ENCODE data around the gene ZXDB. TPM values are rescaled to one million over a fixed set of nuclear protein-coding genes. Genes with fewer than 3 reads are reported as not detected.
"Not testable (repeated sequence)": the region's sequence is repeated elsewhere in the genome, so short reads cannot be mapped to it uniquely, and the experiment has no call there.

ZXDB gene
- total RNA-seq, 1 donor from 2014 or later: 7.1 TPM

DNA sequence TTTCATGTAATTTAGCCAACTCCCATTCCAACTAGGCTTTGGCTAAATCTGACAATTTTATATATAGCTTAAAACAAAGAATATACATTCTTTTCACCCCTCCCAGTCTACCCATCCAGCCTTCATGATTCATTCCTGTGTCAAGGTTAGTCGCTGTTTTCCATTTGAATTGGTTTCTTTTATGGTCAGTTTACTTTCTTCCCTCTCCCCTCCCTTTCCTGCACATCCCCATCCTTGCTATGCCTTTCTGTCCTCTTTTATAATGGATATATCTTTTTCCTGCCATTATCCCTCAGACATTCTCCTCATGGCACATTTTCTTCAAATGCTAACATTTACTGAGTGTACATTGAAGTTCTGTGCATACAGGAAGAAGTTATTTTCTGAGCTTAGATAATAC lies 4.7 kb downstream of the ZXDB start:
- Mint-ChIP-seq H3K27me3 (no peaks in the 10 kb centered on the region), H3K36me3 (peaks cover 8% of the 10 kb centered on the region), H3K9me3 (peaks cover 6% of the 10 kb centered on the region), H3K4me1 (ENCODE audit: unreplicated experiment) (peaks cover 3% of the 10 kb centered on the region), H3K4me3 (peak overlapping the region; percentile 66), H3K27ac (no peak overlapping the region)
- DNase-seq (ENCODE audit: extremely low spot score, unreplicated experiment): no peak
- TF ChIP-seq, protein P1, sequence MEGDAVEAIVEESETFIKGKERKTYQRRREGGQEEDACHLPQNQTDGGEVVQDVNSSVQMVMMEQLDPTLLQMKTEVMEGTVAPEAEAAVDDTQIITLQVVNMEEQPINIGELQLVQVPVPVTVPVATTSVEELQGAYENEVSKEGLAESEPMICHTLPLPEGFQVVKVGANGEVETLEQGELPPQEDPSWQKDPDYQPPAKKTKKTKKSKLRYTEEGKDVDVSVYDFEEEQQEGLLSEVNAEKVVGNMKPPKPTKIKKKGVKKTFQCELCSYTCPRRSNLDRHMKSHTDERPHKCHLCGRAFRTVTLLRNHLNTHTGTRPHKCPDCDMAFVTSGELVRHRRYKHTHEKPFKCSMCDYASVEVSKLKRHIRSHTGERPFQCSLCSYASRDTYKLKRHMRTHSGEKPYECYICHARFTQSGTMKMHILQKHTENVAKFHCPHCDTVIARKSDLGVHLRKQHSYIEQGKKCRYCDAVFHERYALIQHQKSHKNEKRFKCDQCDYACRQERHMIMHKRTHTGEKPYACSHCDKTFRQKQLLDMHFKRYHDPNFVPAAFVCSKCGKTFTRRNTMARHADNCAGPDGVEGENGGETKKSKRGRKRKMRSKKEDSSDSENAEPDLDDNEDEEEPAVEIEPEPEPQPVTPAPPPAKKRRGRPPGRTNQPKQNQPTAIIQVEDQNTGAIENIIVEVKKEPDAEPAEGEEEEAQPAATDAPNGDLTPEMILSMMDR (conservative IDR thresholded peaks at IDR 0.05): no peak

DNA sequence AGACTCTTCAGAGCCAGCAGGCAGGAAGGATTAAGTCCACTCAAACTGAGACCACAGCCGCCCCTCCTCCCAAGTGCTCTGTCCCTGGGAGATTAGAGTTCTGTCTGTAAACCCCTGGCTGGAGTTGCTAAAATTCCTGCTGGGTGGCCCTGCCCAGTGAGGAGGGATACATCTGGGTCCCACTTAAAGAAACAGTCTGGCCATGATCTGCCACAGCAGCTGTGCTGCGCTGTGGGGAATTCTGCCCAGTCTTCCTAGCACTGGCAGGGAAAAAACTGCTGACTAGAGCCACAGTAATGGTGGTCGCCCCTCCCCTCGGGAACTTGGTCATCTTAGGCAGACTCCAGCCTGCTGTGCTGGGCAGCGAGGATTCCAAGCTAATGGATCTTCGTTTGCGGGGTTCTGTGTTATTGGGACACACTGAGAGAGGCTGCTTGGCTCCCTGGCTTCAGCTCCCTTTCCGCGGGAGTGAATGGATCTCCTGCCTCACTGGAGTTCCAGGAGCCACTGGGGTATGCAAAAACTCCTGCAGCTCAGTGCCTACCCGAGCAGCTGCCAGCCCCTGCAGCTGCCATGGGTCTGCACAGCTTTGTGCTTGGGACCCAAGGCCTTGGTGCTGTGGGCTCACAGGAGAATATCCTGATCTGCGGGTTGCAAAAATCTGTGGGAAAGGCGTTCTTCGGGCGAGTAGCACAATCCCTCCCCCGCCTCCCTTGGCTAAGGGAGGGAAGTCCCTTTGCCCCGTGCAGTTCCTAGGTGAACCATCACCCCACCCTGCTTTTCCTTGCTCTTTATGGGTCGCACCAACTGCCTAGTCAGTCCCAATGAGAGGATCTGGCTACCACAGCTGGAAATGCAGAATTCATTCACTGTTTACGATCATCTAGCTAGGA lies 15.7 kb downstream of the ZXDB start:
- Mint-ChIP-seq H3K27me3 (no peaks in the 10 kb centered on the region), H3K27ac (no peak overlapping the region), H3K4me1 (ENCODE audit: unreplicated experiment) (no peaks in the 10 kb centered on the region), H3K4me3 (no peak overlapping the region), H3K9me3 (peaks cover 4% of the 10 kb centered on the region), H3K36me3 (no peaks in the 10 kb centered on the region)
- no peak for DNase-seq (ENCODE audit: extremely low spot score, unreplicated experiment)
- TF ChIP-seq, protein P1 (conservative IDR thresholded peaks at IDR 0.05): no peak

DNA sequence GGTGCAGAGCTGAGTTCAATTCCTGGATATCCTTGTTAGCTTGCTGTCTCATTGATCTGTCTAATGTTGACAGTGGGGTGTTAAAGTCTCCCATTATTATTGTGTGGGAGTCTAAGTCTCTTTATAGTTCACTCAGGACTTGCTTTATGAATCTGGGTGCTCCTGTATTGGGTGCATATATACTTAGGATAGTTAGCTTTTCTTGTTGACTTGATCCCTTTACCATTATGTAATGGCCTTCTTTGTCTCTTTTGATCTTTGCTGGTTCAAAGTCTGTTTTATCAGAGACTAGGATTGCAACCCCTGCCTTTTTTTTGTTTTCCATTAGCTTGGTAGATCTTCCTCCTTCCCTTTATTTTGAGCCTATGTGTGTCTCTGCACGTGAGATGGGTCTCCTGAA lies 21.5 kb downstream of the ZXDB start:
- H3K9me3 Mint-ChIP-seq; H3K4me3 Mint-ChIP-seq; H3K36me3 Mint-ChIP-seq; H3K27ac Mint-ChIP-seq; DNase-seq (ENCODE audit: extremely low spot score, unreplicated experiment); H3K27me3 Mint-ChIP-seq; H3K4me1 Mint-ChIP-seq (ENCODE audit: unreplicated experiment): not testable (repeated sequence)

DNA sequence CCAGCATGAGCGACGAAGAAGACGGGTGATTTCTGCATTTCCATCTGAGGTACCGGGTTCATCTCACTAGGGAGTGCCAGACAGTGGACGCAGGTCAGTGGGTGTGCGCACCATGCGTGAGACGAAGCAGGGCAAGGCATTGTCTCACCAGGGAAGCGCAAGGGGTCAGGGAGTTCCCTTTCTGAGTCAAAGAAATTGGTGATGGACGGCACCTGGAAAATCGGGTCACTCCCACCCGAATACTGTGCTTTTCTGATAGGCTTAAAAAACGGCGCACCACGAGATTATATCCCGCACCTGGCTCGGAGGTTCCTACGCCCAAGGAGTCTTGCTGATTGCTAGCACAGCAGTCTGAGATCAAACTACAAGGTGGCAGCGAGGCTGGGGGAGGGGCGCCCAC lies 37.6 kb downstream of the ZXDB start:
- H3K36me3 Mint-ChIP-seq; H3K4me1 Mint-ChIP-seq (ENCODE audit: unreplicated experiment); H3K27ac Mint-ChIP-seq; H3K27me3 Mint-ChIP-seq; DNase-seq (ENCODE audit: extremely low spot score, unreplicated experiment); H3K4me3 Mint-ChIP-seq: not testable (repeated sequence)
- H3K9me3 Mint-ChIP-seq: peaks cover 12% of the 10 kb centered on the region

DNA sequence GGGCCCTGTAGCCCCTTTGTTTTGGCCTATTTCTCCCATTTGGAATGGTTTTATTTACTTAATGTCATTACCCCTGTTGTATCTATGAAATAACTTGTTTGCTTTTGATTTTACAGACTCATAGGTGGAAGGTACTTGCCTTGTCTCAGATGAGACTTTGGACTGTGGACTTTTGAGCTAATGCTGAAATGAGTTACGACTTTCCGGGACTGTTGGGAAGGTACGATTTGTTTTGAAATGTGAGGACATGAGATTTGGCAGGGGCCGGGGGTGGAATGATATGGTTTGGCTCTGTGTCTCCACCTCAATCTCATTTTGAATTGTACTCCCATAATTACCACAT lies 48.8 kb downstream of the ZXDB start:
- no peaks in the 10 kb centered on the region for H3K36me3 Mint-ChIP-seq
- H3K27me3 Mint-ChIP-seq: no peaks in the 10 kb centered on the region
- TF ChIP-seq, protein P1 (conservative IDR thresholded peaks at IDR 0.05): no peak
- no peak for DNase-seq (ENCODE audit: extremely low spot score, unreplicated experiment)
- H3K27ac Mint-ChIP-seq: no peak overlapping the region
- no peaks in the 10 kb centered on the region for H3K4me1 Mint-ChIP-seq (ENCODE audit: unreplicated experiment)
- no peak overlapping the region for H3K4me3 Mint-ChIP-seq
- H3K9me3 Mint-ChIP-seq: no peaks in the 10 kb centered on the region

DNA sequence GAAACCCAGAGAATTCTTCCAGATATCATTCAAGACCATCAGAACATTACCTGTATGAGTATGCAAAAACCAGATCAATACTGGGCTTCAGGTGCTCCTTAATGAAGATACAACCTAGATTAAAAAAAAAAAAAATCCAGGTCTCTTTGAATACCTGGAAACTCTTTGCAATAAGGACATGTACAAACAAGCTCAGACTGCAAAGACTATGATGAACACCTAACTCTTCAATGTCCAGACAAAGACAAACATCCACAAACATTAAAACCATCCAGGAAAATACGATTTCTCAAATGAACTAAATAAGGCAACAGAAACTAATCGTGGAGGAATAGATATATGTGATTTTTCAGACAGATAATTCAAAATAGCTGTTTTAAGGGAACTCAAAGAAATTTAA lies 49.5 kb downstream of the ZXDB start:
- H3K27me3 Mint-ChIP-seq: no peaks in the 10 kb centered on the region
- TF ChIP-seq, protein P1 (conservative IDR thresholded peaks at IDR 0.05): no peak
- H3K9me3 Mint-ChIP-seq: no peaks in the 10 kb centered on the region
- no peak overlapping the region for H3K4me3 Mint-ChIP-seq
- H3K36me3 Mint-ChIP-seq: no peaks in the 10 kb centered on the region
- no peak for DNase-seq (ENCODE audit: extremely low spot score, unreplicated experiment)
- no peak overlapping the region for H3K27ac Mint-ChIP-seq
- H3K4me1 Mint-ChIP-seq (ENCODE audit: unreplicated experiment): no peaks in the 10 kb centered on the region
